ENCODE results near the gene UBE2Q1.
"Not testable (repeated sequence)": the region's sequence is repeated elsewhere in the genome, so short reads cannot be mapped to it uniquely, and the experiment has no call there.

The UBE2Q1 gene

DNA sequence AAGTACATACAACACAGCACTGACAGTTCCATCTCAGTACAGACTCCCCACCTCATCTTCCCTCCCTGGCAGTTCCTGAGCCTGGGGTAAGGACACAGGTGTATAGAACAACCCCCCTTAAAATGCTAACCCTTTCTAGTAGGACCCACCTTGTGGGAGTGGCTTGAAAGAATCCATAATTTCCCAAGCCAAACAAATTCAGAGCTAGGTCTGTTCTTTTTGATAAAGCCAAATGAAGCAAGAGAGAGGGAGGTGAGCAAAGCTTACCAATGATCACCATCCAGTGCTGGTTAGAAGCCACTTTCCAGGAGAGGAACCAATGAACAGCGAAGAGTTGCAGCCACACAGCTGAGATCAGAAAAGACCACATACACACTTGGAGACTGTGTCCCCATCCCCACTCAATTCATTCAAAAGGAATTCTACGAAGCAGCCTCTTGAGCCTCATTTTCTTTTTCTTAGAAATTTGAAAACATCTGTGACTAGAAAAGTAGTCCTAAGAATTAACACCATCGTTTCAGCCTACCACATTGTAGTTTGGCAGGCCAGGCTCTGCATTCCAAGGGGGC lies 9.2 kb downstream of the UBE2Q1 start:
- no peak for DNase-seq

- DNase-seq: no peak
Observed at GRCh38 chr1:154548028-154548427, 10.4 kb downstream of the UBE2Q1 start.

DNA sequence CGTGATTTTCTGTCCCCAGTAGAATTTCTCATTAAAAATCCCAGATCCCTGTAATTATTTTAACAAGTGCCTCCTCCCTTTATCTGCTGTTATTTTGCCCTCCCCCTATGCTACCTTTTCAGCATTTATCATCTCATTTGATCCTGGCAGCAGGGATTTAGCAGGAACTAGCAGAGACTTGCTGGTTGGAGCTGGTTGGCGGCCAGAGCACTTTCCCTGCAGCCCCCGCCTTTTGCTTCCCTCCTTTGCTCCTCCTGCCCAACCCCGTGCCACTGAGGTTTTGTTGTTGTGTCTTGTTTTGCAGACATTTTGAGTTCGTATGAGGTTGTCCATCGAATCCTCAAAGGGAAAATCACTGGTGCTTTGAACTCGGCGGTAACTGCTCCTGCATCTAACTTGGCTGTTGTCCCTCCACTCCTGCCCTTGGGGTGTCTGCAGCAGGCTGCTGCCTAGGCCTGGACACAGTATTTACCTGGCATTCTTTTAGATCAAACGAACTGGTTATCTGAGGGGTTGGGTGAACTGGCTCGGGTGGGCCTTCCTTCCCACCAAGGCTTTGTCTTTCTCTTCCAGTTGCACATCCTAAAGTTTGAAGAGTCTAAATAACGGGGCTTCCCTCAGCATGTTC lies 11.2 kb downstream of the UBE2Q1 start:
- DNase-seq: no peak

DNA sequence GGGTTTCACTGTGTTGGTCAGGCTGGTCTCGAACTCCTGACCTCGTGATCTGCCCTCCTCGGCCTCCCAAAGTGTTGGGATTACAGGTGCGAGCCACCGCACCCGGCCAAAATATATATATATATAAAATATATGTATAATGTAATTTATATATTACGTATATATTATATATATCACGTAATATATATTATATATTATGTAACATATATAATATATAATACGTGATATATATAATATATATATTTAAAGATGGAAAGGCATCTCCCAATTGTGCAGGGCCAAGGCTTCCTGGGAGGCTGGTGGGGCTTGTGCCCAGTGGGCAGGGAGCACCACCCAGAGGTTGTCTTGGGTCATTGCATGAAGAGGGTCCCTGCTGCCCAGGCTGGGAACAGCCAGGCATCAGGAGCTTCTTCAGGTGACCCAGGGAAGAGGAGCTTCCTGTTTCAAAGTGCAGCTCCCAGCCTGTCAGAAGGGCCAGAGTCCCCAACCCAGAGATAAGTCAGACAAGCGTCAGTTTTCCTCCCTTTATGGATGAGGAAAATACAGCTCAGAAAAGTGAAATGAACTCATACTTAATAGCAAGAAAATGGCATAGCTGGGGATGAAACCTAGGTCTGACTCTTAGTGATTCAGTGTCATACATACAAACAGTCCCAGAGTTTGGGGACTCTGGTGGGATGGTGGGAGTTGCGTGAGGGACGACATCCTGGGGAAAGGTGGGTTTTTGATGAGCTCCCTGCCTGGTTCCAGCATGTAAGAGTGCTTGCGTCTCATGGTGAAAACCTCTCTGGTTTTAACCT lies 12.0 kb downstream of the UBE2Q1 start:
- peak; percentile 6 for DNase-seq

DNA sequence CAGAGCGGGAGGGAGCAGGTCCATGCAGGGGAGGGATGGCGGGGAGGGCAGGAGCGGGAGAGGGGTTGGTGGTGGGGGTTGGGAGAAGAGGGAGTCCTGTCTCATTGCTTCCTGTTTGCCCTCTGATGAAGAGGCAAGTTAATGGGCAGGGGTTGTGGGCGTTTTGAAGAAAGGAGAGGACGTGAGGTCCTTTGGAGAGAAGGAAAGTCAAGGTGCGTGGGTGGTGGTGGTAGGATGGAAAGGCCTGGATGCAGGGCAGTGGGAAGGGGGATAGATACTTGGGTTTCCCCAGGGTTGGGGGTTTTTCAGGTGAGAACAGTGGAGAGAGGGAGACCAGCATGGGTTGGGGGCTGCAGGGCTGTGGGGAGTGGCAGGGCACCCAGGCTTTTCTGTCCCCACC lies 17.2 kb downstream of the UBE2Q1 start:
- no peak for DNase-seq

DNA sequence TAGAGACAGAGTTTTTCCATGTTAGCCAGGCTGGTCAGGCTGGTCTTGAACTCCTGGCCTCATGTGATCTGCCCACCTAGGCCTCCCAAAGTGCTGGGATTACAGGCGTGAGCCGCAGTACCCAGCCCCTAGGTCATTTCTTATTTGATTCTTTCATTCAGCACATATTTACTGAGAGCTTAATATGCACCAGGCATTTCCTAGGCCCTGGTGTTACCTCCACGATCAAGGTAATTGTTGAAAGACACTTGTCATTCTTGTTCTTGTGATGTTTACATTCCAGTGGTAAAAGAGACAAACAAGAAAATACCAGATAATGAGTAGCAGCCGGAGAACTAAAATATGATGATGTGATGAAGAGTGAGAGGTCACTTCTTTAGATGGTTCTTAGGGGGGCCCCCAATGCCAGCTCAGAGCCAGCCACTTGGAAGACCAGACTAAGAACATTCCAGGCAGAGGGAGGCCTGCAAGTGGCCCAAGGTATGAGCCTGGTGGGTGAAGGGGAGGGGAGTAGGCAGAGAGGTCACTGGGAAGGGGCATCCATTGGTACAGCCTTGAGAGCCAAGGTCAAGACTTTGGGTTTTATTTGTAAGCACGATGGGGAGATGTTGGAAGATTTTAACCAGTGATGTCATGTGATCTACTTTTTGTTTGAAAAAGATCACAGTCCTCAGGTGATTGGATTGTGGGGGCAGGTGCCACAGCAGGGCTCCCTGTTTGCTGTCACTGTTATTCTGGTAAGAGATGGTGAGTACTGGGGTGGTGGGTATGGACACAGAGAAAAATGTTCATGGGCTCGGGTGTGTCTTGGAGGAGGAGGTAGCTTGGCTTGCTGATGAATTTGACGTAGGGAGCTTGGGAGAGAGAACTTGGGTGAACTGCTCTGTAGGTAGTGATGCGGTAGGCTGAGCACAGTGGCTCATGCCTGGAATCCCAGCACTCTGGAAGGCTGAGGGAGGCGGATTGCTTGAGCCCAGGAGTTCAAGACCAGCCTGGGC lies 18.7 kb downstream of the UBE2Q1 start:
- no peak for DNase-seq

DNA sequence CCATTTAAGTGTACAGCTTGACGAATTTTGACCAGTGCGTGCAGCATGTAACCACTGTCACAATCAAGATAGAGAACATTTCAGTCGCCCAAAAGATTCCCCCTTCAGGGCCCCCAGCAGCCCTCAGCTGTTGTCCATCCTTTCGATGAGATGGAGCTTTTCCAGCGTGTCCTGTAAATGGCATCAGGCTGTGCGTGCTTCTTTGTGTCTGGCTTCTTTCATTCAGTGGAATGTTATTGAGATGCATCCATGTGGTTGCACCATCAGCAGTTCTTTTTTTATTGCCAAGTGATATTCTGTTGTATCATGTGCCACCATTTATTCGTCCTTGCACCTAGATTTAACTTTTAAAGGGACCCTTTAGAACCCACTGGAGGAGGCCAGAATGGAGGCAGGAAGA lies 21.9 kb downstream of the UBE2Q1 start:
- DNase-seq: no peak

- DNase-seq: peak; percentile 20
Observed at GRCh38 chr1:154533952-154534844, 24.3 kb downstream of the UBE2Q1 start.

DNA sequence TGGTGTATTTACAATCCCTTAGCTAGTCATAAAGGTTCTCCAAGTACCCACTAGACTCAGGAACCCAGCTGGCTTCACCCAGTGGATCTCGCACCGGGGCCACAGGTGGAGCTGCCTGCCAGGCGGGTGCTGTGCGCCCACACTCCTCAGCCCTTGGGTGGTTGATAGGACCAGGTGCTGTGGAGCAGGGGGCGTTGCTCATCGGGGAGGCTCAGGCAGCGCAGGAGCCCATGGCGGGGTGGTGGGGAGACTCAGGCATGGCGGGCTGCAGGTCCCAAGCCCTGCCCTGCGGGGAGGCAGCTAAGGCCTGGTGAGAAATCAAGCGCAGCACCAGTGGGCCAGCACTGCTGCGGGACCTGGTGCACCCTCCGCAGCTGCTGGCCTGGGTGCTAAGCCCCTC lies 26.5 kb downstream of the UBE2Q1 start:
- not testable (repeated sequence) for DNase-seq

- DNase-seq: no peak
Observed at GRCh38 chr1:154529308-154529707, 29.2 kb downstream of the UBE2Q1 start.

DNA sequence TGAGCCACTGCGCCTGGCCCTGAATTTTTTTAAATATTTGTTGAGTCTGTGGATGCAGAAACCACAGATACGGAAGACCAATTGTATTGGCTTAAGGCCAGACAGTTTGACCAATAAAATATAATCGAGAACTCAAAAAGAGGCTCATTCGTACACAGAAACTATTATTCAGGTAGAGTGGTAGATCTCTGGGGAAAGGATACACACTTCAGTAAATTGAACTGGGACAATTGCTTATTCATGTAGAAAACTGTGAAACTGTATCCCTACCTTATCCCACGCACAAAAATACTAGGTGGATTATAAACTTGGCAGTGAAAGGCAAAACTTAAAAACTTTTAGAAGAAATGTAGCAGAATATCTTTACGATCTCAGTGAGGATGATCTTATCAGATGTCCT lies 31.3 kb downstream of the UBE2Q1 start:
- DNase-seq: no peak

GRCh38 chr1:154524881-154525280 lies 33.6 kb downstream of the UBE2Q1 start:
- no peak for DNase-seq

DNA sequence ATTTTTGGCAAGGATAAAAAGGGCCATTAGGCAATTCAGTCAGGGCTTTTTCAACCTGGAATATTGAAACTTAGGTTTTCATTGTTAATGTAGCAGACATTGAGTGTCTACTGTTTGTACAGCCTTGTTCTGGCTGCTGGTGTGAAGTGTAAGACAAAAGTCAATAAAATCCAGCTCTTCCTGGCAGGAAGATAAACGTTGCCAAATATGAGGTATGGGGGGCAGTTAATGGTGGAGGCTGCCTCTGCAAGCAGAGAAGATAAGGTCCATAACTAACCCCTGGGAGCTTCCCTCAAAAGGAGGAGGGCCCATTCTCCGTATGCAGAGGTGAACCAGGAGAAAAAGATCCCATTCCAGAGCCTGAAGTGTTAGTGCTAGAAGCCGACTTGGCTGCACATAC lies 36.8 kb downstream of the UBE2Q1 start:
- DNase-seq: no peak

- no peak for DNase-seq
Observed at GRCh38 chr1:154520333-154520732, 38.1 kb downstream of the UBE2Q1 start.

DNA sequence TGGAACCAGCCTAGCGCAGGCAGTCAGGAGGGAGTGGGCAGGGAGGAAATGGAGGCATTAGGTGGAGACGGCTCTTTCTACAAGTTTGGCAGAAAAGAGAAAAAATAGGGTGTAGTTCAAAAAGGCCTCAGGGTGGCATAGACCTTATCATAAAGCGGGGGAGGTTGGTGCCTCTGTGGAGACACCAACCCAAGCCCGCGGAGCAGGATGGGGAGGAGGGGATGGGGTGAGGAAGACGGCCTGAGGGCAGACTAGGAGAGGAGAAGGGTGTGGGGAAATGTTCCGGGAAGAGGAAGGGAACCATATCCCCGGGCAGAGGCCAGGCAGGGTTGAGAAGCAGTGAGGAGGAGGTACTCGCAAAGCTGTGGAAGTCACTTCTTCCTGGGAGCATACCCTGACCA lies 38.9 kb downstream of the UBE2Q1 start:
- no peak for DNase-seq

DNA sequence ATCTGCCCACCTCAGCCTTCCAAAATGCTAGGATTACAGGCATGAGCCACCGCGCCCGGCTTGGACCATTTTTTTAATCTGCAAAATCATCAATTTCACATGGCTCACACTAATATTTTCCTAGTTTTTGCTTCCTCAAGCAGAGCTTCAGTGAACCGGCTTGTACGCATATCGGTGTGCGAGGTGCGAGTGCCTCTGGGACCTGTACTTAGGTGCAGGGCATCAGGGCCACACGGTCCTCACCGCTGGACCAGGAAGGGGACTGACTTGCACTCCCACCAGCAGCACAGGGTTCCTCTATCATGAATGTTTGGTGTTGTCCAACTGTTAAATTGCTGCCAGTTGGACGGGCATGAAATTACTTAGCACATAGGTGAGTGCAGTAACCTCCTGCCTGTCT lies 40.8 kb downstream of the UBE2Q1 start:
- no peak for DNase-seq

DNA sequence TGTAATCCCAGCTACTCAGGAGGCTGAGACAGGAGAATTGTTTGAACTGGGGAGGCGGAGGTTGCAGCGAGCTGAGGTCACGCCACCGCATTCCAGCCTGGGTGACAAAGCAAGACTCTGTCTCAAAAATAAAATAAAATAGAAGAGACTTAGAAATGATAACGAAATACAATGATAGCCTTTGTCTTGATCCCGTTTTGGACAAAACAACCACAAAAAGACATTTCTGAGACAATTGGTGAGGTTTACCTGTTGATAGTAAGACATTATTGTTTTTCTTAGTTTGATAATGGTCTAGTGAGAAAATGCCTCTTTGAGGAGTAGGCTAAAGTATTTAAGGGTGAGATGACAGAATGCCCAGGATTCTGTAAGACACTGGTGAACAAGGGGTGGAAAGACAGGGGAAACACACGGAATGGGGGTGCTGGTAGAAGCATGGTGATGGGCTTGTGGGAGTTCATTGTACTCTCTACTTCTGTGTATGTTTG lies 44.4 kb downstream of the UBE2Q1 start:
- no peak for DNase-seq

DNA sequence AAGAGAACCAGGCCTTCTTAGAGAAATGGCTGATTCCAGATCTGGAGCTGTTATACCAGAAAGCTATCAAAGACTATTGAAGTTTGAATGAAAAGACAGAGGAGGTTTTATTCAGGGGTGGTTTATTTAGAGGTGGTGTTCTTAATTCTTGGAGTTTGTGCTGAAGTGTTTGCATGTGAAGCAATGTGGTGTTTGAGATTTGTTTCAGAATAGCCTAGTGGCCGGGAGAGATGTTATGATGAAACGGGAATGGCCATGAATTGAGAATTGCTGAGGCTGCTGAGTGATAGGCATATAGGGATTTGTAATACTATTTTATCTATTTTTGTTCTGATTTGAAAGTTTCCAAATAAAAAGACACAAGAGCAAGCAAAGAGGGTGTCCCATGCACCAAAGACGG lies 45.7 kb downstream of the UBE2Q1 start:
- no peak for DNase-seq

- DNase-seq: no peak
Observed at GRCh38 chr1:154503898-154504297, 54.6 kb downstream of the UBE2Q1 start.

- no peak for DNase-seq
Observed at GRCh38 chr1:154502744-154503115, 55.7 kb downstream of the UBE2Q1 start.

- no peak for DNase-seq
Observed at GRCh38 chr1:154502066-154502743, 56.3 kb downstream of the UBE2Q1 start, which contains the start of the genes SHE and TDRD10. SHE (minus strand) TSS chr1:154502412; CDS start chr1:154502026, 386 bp downstream. TDRD10 (plus strand) TSS chr1:154502219; CDS start chr1:154506904, 4,685 bp downstream.
